BJ (cell line): ENCODE measurements around the gene ARHGAP24. TPM values are rescaled to one million over a fixed set of nuclear protein-coding genes. Genes with fewer than 3 reads are reported as not detected.
A peak's percentile ranks its signal among the peaks of the same experiment; 100 is the strongest.

Source experiments
- CTCF ChIA-PET: fragments of 350-600 bp; formaldehyde crosslinking; extraction: SDS; loops from one replicate; lab custom pipeline; 2021; ENCODE audit warnings: antibody characterized with exemption, inconsistent platforms; lab: Yijun Ruan, JAX
- POLR2A ChIA-PET: fragments of 300-600 bp; sonication (Branson Sonifier 250); formaldehyde crosslinking; extraction: SDS; loops from one replicate; lab custom pipeline; 2021; ENCODE audit warnings: antibody characterized with exemption; lab: Charles Lee
- DNase-seq: peaks from one replicate; pipeline ENCODE4 v3.0.0-alpha.2; 2011; ENCODE audit warnings: low read depth
- H3K27me3 ChIP-seq: 2 replicates; pipeline ENCODE4 v1.6.0; 2011; ENCODE audit warnings: low read length; ENCODE audit not compliant: control insufficient read depth, insufficient read depth
- H3K36me3 ChIP-seq: 2 replicates; pipeline ENCODE4 v1.5.1; 2011; ENCODE audit warnings: low read length; ENCODE audit not compliant: control insufficient read depth, insufficient read depth
- H3K4me3 ChIP-seq: 2 replicates; pipeline ENCODE4 v1.5.1; 2011; ENCODE audit warnings: low read depth, mild to moderate bottlenecking, control low read depth, low read length
- CTCF ChIP-seq: IDR thresholded peaks from 2 replicates; pipeline ENCODE4 v1.5.1; 2011; ENCODE audit warnings: low read depth, mild to moderate bottlenecking, control low read depth, inconsistent platforms, low read length, moderate library complexity; ENCODE audit not compliant: insufficient read depth
- polyA plus RNA-seq: library from polyadenylated mRNA; depleted of rRNA; stranded (reverse); fragments of >200 nt; gene quantifications from 2 replicates; pipeline ENCODE4 v1.2.3, GENCODE V29; 2011

ARHGAP24 gene
- polyA plus RNA-seq, 1 experiment, result 17.7 TPM

- Histone ChIP-seq H3K4me3 (no peak overlapping the region), H3K27me3 (no peaks in the 10 kb centered on the region), H3K36me3 (no peaks in the 10 kb centered on the region)
- no peak for TF ChIP-seq CTCF
- ChIA-PET CTCF (interaction anchor here (1.1 to 2.1 kb wide), 2 partner anchors 10 to 227 kb away, joined by 3 to 5 read pairs; no protein-coding TSS in a partner anchor), POLR2A (interaction anchor here (0.5 kb wide), 1 partner anchor 377 kb away, joined by 3 read pairs; no protein-coding TSS in a partner anchor)
- DNase-seq, result no peak
These were observed 267.1 kb downstream of the ARHGAP24 start for GRCh38 chr4:85741921-85742591.

- no peak overlapping the region for H3K4me3 ChIP-seq
- no peak for TF ChIP-seq CTCF
- DNase-seq, result no peak
- no peaks in the 10 kb centered on the region for H3K36me3 ChIP-seq
- H3K27me3 ChIP-seq, result no peaks in the 10 kb centered on the region
- ChIA-PET POLR2A (no interaction called here), CTCF (interaction anchor here (0.9 kb wide), 1 partner anchor 327 kb away, joined by 4 read pairs; no protein-coding TSS in a partner anchor)
These were observed 270.0 kb downstream of the ARHGAP24 start for GRCh38 chr4:85744950-85745349.

- no peak for DNase-seq
- ChIA-PET CTCF (interaction anchor here (0.6 to 1.2 kb wide), 2 partner anchors 51 to 187 kb away, joined by 3 read pairs; no protein-coding TSS in a partner anchor), POLR2A (no interaction called here)
- H3K27me3 ChIP-seq, result no peaks in the 10 kb centered on the region
- H3K36me3 ChIP-seq, result no peaks in the 10 kb centered on the region
- H3K4me3 ChIP-seq, result no peak overlapping the region
- no peak for TF ChIP-seq CTCF
These were observed 271.0 kb downstream of the ARHGAP24 start for GRCh38 chr4:85745939-85746338.

GRCh38 chr4:85747882-85748491 lies 273.0 kb downstream of the ARHGAP24 start:
- peak; percentile 86 for TF ChIP-seq CTCF
- Histone ChIP-seq H3K27me3 (no peaks in the 10 kb centered on the region), H3K36me3 (no peaks in the 10 kb centered on the region), H3K4me3 (no peak overlapping the region)
- POLR2A ChIA-PET, result no interaction called here
- CTCF ChIA-PET, result interaction anchor here (0.6 to 4.4 kb wide), 34 partner anchors 8 to 663 kb away, joined by 3 to 17 read pairs (median 4); no protein-coding TSS in a partner anchor
- DNase-seq, result no peak

GRCh38 chr4:85748654-85749053 lies 273.7 kb downstream of the ARHGAP24 start:
- ChIA-PET CTCF (interaction anchor here (0.6 to 4.4 kb wide), 14 partner anchors 13 to 600 kb away, joined by 3 to 17 read pairs (median 4); no protein-coding TSS in a partner anchor), POLR2A (no interaction called here)
- DNase-seq, result no peak
- no peaks in the 10 kb centered on the region for H3K27me3 ChIP-seq
- H3K4me3 ChIP-seq, result no peak overlapping the region
- H3K36me3 ChIP-seq, result no peaks in the 10 kb centered on the region
- TF ChIP-seq CTCF, result no peak
